Measurements from ENCODE around the gene GYPC.

GRCh38 chr2:126664234-126664633, 8.3 kb downstream of the GYPC start:
- TF ChIP-seq EZH2 (IDR thresholded peaks at IDR 0.05; ENCODE audit: low read length), result no peak
- TF ChIP-seq CTCF (optimal IDR thresholded peaks at IDR 0.05 in 1 of 3, IDR thresholded peaks at IDR 0.05 in 1 of 3, conservative IDR thresholded peaks at IDR 0.05 in 1 of 3; ENCODE audit: extremely low read depth in 1 of 3, insufficient read depth in 2 of 3, low read length in 3 of 3), result no peak

Data from keratinocyte (primary cell).